Frontal cortex (tissue), 4 donors: ENCODE data around the gene UGT1A1. TPM values are rescaled to one million over a fixed set of nuclear protein-coding genes. Genes with fewer than 3 reads are reported as not detected.

Source experiments
- DNase-seq, 2 donors: peaks; one replicate each; pipeline ENCODE4 v3.0.0; 2012; ENCODE audit warnings: low spot score in 2 of 2
- FAIRE-seq: peaks from 2 replicates; lab custom pipeline; 2012; peaks lifted over from hg19 to GRCh38; lab: Jason Lieb, UNC
- total RNA-seq: library from RNA; depleted of rRNA; stranded (reverse); fragments of >200 nt; gene quantifications from one replicate; pipeline ENCODE4 v1.2.3, GENCODE V29; 2014
- donor health status: control.
- donor health status: control.
- donor health status: control.

The UGT1A1 gene
- total RNA-seq, 1 donor from 2014 or later = not detected

GRCh38 chr2:233813236-233814055 lies 53.4 kb downstream of the UGT1A1 start:
- no peak for FAIRE-seq
- no peak for DNase-seq

- FAIRE-seq = no peak
- DNase-seq = no peak
Observed at GRCh38 chr2:233814056-233814835, 54.2 kb downstream of the UGT1A1 start.

- FAIRE-seq (no peak), DNase-seq (no peak)
Observed at GRCh38 chr2:233815861-233816260, 55.8 kb downstream of the UGT1A1 start.

- DNase-seq = no peak
- FAIRE-seq = no peak
Observed at GRCh38 chr2:233816334-233816733, 56.3 kb downstream of the UGT1A1 start.

GRCh38 chr2:233816771-233817170 lies 56.7 kb downstream of the UGT1A1 start:
- DNase-seq (no peak), FAIRE-seq (no peak)

- DNase-seq (no peak), FAIRE-seq (no peak)
Observed at GRCh38 chr2:233817361-233817911, 57.4 kb downstream of the UGT1A1 start.

- DNase-seq = no peak
- no peak for FAIRE-seq
Observed at GRCh38 chr2:233817995-233818638, 58.0 kb downstream of the UGT1A1 start.

GRCh38 chr2:233818639-233819621 lies 58.9 kb downstream of the UGT1A1 start:
- FAIRE-seq (no peak), DNase-seq (no peak)

GRCh38 chr2:233819884-233820773 lies 60.1 kb downstream of the UGT1A1 start:
- FAIRE-seq = no peak
- no peak for DNase-seq

GRCh38 chr2:233820774-233821105 lies 60.7 kb downstream of the UGT1A1 start:
- FAIRE-seq = no peak
- DNase-seq = no peak

GRCh38 chr2:233821196-233821595 lies 61.1 kb downstream of the UGT1A1 start:
- DNase-seq = no peak
- no peak for FAIRE-seq

GRCh38 chr2:233821709-233822100 lies 61.6 kb downstream of the UGT1A1 start:
- DNase-seq (no peak), FAIRE-seq (no peak)

GRCh38 chr2:233822101-233822771 lies 62.2 kb downstream of the UGT1A1 start:
- FAIRE-seq = no peak

More at GRCh38 chr2:233822101-233822771, 62.2 kb downstream of the UGT1A1 start:
- no peak for DNase-seq

Other genes with a start within 250 kb of the UGT1A1 start
- gene USP40, start 193.5 kb upstream of the UGT1A1 start, total RNA-seq = 5.3 TPM
- gene UGT1A8, start 142.6 kb upstream of the UGT1A1 start, total RNA-seq = not detected
- gene UGT1A10, start 123.8 kb upstream of the UGT1A1 start, total RNA-seq = not detected
- not detected for gene UGT1A9, start 88.4 kb upstream of the UGT1A1 start, total RNA-seq
- gene UGT1A7, start 78.4 kb upstream of the UGT1A1 start, total RNA-seq = not detected
- not detected for gene UGT1A6, start 67.4 kb upstream of the UGT1A1 start, total RNA-seq
- not detected for gene UGT1A5, start 47.4 kb upstream of the UGT1A1 start, total RNA-seq
- not detected for gene UGT1A4, start 41.5 kb upstream of the UGT1A1 start, total RNA-seq
- gene UGT1A3, start 31.2 kb upstream of the UGT1A1 start, total RNA-seq = not detected
- gene MROH2A, start 18.1 kb downstream of the UGT1A1 start, total RNA-seq = not detected
- 2.0 TPM for gene HJURP, start 94.3 kb downstream of the UGT1A1 start, total RNA-seq
- gene TRPM8, start 157.1 kb downstream of the UGT1A1 start, total RNA-seq = 0.41 TPM